GM18502 (cell line): ENCODE results near the gene LRGUK.
"Not testable (repeated sequence)": the region's sequence is repeated elsewhere in the genome, so short reads cannot be mapped to it uniquely, and the experiment has no call there.

ENCODE experiments used
- ATAC-seq: cut with Tn5 transposase; IDR thresholded peaks from one replicate; pipeline ENCODE4 v1.9.1; 2021; ENCODE audit warnings: mild to moderate bottlenecking; ENCODE audit not compliant: unreplicated experiment, poor library complexity

The LRGUK gene

GRCh38 chr7:134293002-134293740, 166.0 kb downstream of the LRGUK start:
- ATAC-seq: peak; percentile 100

- ATAC-seq: not testable (repeated sequence)
These were observed 168.8 kb downstream of the LRGUK start for GRCh38 chr7:134295982-134296381.

GRCh38 chr7:134297489-134297888, 170.3 kb downstream of the LRGUK start:
- no peak for ATAC-seq

- ATAC-seq: no peak
These were observed 172.0 kb downstream of the LRGUK start for GRCh38 chr7:134298902-134299683.

GRCh38 chr7:134300988-134301387, 173.8 kb downstream of the LRGUK start:
- ATAC-seq: no peak

- no peak for ATAC-seq
These were observed 174.5 kb downstream of the LRGUK start for GRCh38 chr7:134301592-134301991.

GRCh38 chr7:134302120-134302519, 175.0 kb downstream of the LRGUK start:
- ATAC-seq: no peak

- ATAC-seq: no peak
These were observed 180.2 kb downstream of the LRGUK start for GRCh38 chr7:134307320-134307719.

- ATAC-seq: no peak
These were observed 181.4 kb downstream of the LRGUK start for GRCh38 chr7:134308548-134308947.

GRCh38 chr7:134311807-134312206, 184.7 kb downstream of the LRGUK start:
- ATAC-seq: no peak

- ATAC-seq: no peak
These were observed 185.6 kb downstream of the LRGUK start for GRCh38 chr7:134312717-134313116.

GRCh38 chr7:134313543-134313942, 186.4 kb downstream of the LRGUK start:
- no peak for ATAC-seq
